ENCODE data around the gene NUP153. TPM values are rescaled to one million over a fixed set of nuclear protein-coding genes. Genes with fewer than 3 reads are reported as not detected.

The NUP153 gene
- total RNA-seq, 1 experiment from 2014 or later: 99.3 TPM

DNA sequence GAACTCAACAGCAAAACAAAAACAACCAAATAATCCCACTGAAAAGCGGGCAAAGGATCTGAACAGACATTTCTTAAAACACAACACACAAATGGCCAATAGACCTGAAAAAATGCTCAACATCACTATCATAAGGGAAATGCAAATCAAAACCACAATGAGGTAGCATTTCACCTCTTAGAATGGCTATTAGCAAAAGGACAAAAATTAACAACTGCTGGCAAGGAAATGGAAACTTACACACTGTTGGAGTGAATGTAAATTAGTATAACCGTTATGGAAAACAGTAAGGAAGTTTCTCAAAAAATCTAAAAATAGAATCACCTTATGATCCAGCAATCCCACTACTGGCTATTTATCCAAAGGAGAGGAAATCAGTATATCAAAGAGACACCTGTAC, 85.7 kb downstream of the NUP153 start:
- Mint-ChIP-seq H3K4me1 (no peaks in the 10 kb centered on the region), H3K36me3 (ENCODE audit: insufficient read depth in 1 of 3, low read depth in 3 of 3) (peaks cover 38 to 82% (median 69%) of the 10 kb centered on the region in 3 experiments), H3K27ac (no peak overlapping the region; a peak in 1 of 7 replicates), H3K9me3 (no peaks in the 10 kb centered on the region), H3K4me3 (no peak overlapping the region), H3K27me3 (ENCODE audit: low read depth) (no peaks in the 10 kb centered on the region)
- TF ChIP-seq CTCF (conservative IDR thresholded peaks at IDR 0.05): no peak
- DNase-seq: no peak
- no peaks in the 10 kb centered on the region for H3K79me1 ChIP-seq (ENCODE audit: insufficient read depth, low read depth, low read length, poor library complexity, severe bottlenecking)
- no peaks in the 10 kb centered on the region; the same call in 1 of the 2 replicates for H3K79me2 ChIP-seq (ENCODE audit: insufficient read depth, low read length)
- no peak overlapping the region for H3T11ph ChIP-seq (ENCODE audit: low read length)
- H4K5ac ChIP-seq (ENCODE audit: insufficient read length, low read depth, low read length): no peak overlapping the region
- H3K4me1 ChIP-seq (ENCODE audit: insufficient read depth, low read length): no peaks in the 10 kb centered on the region
- H2BK15ac ChIP-seq (ENCODE audit: low read depth, low read length): no peak overlapping the region
- no peak overlapping the region for H2AK5ac ChIP-seq (ENCODE audit: insufficient read length, low read length)
- no CpG with 5 or more reads among the region's 2 CpGs for WGBS (ENCODE audit: extremely low coverage, insufficient read length, low lambda C conversion rate)
- no peak overlapping the region for H2AFZ ChIP-seq (ENCODE audit: low read length)
- no peak overlapping the region for H2BK120ac ChIP-seq (ENCODE audit: low read depth, low read length, poor library complexity, severe bottlenecking)
- H4K20me1 ChIP-seq (ENCODE audit: control insufficient read depth, insufficient read depth, insufficient read length): no peaks in the 10 kb centered on the region
- H3K27me3 ChIP-seq (ENCODE audit: insufficient read depth, low read length): no peaks in the 10 kb centered on the region
- no peak overlapping the region for H3K27ac ChIP-seq (ENCODE audit: insufficient read length, low read depth, low read length)
- no peak overlapping the region for H2BK20ac ChIP-seq (ENCODE audit: low read depth, low read length, poor library complexity, severe bottlenecking)
- no peaks in the 10 kb centered on the region for H3K23me2 ChIP-seq (ENCODE audit: insufficient read length, low read depth, low read length, poor library complexity, severe bottlenecking)
- H4K91ac ChIP-seq (ENCODE audit: insufficient read length, low read depth, low read length): no peak overlapping the region
- no peak overlapping the region for H3K18ac ChIP-seq (ENCODE audit: insufficient read length, low read depth, low read length)
- H3K56ac ChIP-seq (ENCODE audit: insufficient read length, low read depth, low read length): no peak overlapping the region
- H3K14ac ChIP-seq (ENCODE audit: insufficient read depth, low read length): no peak overlapping the region
- no peak overlapping the region for H3K4ac ChIP-seq (ENCODE audit: low read depth, low read length)
- H2BK5ac ChIP-seq (ENCODE audit: insufficient read length, low read length): no peak overlapping the region
- no peak overlapping the region for H2BK12ac ChIP-seq (ENCODE audit: insufficient read length, low read depth, low read length)
- H3K4me2 ChIP-seq (ENCODE audit: insufficient read depth, insufficient read length, low read length): no peak overlapping the region
- no peak overlapping the region for H3K23ac ChIP-seq (ENCODE audit: insufficient read length, low read depth, low read length)
- no peak overlapping the region for H4K8ac ChIP-seq (replicated peaks; ENCODE audit: insufficient read length, low read depth, low read length)
- no peak overlapping the region for H3K9ac ChIP-seq (ENCODE audit: extremely low read depth, insufficient read length, low read length)
- no peaks in the 10 kb centered on the region for H3K9me3 ChIP-seq (ENCODE audit: control insufficient read depth, low read depth, low read length)

Data from H9 (cell line).